ENCODE data around the gene HYAL4.
"Not testable (repeated sequence)": the region's sequence is repeated elsewhere in the genome, so short reads cannot be mapped to it uniquely, and the experiment has no call there.

Gene HYAL4

DNA sequence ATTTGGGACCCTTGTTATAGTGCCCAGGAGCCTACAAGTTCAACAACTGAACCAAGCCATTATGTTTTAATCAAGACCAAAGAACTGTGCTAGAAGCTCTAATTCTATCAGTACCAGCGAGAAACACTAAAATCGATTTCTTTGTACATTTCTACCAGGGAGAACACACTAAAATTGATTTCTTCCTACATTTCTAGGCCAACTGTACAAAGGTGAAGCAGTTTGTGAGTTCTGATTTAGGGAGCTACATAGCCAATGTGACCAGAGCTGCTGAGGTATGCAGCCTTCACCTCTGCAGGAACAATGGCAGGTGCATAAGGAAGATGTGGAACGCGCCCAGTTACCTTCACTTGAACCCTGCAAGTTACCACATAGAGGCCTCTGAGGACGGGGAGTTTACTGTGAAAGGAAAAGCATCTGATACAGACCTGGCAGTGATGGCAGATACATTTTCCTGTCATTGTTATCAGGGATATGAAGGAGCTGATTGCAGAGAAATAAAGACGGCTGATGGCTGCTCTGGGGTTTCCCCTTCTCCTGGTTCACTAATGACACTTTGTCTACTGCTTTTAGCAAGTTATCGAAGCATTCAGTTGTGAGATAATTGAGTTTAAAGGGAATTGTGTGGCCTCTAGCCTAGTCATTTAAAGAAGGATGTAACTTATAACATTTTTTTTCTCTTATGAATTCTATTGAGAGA lies 31.7 kb downstream of the HYAL4 start:
- H3K4me3 ChIP-seq (ENCODE audit: low read depth, low read length), result no peak overlapping the region
- TF ChIP-seq, protein P1, sequence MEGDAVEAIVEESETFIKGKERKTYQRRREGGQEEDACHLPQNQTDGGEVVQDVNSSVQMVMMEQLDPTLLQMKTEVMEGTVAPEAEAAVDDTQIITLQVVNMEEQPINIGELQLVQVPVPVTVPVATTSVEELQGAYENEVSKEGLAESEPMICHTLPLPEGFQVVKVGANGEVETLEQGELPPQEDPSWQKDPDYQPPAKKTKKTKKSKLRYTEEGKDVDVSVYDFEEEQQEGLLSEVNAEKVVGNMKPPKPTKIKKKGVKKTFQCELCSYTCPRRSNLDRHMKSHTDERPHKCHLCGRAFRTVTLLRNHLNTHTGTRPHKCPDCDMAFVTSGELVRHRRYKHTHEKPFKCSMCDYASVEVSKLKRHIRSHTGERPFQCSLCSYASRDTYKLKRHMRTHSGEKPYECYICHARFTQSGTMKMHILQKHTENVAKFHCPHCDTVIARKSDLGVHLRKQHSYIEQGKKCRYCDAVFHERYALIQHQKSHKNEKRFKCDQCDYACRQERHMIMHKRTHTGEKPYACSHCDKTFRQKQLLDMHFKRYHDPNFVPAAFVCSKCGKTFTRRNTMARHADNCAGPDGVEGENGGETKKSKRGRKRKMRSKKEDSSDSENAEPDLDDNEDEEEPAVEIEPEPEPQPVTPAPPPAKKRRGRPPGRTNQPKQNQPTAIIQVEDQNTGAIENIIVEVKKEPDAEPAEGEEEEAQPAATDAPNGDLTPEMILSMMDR (IDR thresholded peaks at IDR 0.05; ENCODE audit: low read depth, low read length), result no peak

DNA sequence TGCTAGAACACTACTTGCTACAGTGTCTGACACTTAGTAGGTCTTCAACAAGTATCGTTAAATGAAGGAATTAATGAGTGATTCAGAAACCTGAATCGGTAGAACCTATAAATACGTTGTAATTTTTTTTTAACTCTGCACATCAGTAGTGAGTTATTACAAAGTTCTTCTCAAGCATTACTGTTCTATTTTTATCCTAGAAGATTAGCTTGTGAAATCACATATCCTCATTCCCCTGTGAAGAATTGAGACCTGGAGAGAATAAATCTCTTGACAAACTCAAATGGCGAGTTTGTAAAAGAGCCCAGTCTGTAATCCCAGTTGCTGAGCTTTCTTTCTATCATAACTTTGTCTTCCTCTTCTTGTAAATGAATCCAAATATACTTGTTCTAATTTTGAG lies 34.7 kb downstream of the HYAL4 start:
- no peak overlapping the region for H3K4me3 ChIP-seq (ENCODE audit: low read depth, low read length)

DNA sequence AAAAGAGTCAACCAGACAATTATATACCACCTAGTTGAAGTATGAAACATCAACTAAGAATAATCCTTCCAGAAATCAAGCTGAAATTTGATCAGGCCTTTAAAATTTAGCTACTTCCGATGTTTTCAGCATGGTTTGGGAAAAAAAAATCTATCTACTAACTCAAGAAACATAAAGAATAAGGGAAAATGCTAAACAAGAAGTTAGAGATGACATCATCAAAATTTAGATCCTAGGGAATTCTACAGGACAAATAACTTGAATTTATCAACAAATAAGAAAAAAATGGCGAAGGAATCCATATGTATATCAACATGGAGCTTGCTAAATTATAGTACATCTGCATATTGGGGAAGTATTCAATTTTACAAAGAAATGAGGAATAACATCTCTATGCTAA lies 36.3 kb downstream of the HYAL4 start:
- no peak overlapping the region for H3K4me3 ChIP-seq (ENCODE audit: low read depth, low read length)
- TF ChIP-seq, protein P1 (IDR thresholded peaks at IDR 0.05; ENCODE audit: low read depth, low read length), result no peak

More for the DNA sequence above, 34.7 kb downstream of the HYAL4 start:
- TF ChIP-seq, protein P1 (IDR thresholded peaks at IDR 0.05; ENCODE audit: low read depth, low read length), result no peak

DNA sequence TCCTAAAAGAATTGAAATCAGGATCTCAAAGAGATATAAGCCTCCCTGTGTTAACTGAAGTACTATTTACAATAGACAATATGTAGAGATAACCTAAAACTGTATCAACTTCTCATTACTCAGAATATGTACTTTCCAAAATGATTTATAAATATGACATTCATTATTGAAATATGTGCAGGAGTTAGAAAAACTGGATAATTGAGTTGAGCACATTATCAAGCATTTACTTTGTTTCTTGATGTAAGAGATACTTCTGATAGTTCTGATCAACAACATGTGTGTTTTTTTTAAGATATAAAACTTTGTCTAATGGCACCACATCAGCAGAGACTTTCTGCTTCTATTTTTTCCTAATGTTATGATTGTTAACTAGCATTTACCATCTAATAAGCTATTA lies 38.2 kb downstream of the HYAL4 start:
- no peak overlapping the region for H3K4me3 ChIP-seq (ENCODE audit: low read depth, low read length)
- TF ChIP-seq, protein P1 (IDR thresholded peaks at IDR 0.05; ENCODE audit: low read depth, low read length), result no peak

DNA sequence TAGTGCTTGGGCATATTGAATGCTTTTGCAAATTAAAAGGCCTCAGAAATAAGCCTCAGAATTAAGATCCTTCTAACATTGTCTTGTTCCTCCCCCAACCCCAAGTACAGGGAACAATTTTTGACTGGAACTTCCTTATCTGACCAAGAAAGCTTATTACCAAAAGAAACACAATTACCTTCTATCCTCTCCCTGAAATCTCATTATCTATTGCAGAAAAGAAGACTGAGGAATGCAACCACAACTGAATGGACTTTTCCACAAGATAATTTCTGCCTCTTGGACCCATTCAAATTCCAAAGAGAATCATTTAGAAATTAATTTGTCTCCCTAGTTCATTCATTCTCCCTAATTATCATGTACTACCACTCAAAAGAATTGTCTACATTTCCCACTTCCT lies 43.2 kb downstream of the HYAL4 start:
- no peak overlapping the region for H3K4me3 ChIP-seq (ENCODE audit: low read depth, low read length)
- TF ChIP-seq, protein P1 (IDR thresholded peaks at IDR 0.05; ENCODE audit: low read depth, low read length), result no peak

DNA sequence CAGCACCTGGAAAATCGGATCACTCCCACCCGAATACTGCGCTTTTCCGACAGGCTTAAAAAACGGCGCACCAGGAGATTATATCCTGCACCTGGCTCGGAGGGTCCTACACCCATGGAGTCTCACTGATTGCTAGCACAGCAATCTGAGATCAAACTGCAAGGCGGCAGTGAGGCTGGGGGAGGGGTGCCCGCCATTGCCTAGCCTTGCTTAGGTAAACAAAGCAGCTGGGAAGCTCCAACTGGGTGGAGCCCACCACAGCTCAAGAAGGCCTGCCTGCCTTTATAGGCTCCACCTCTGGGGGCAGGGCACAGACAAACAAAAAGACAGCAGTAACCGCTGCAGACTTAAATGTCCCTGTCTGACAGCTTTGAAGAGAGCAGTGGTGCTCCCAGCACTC lies 49.8 kb downstream of the HYAL4 start:
- not testable (repeated sequence) for H3K4me3 ChIP-seq (ENCODE audit: low read depth, low read length)

DNA sequence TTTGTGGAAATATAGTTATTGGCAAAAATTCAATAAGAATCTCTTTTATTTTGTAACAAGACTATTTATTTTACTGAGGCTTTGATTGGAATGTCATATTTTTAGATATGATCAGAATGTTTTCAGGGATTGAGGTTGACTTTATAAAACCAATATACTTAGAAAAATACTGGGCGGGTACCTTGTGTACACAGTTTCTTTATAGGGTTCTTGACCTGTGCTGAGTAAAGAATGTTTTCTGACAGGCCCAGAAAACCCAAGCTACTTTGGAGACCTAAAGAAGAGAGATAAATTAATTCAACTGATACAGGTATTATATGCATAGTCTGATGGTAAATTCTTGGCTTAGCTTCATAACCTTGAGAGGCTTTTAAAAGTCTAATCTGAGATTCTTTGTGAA lies 56.1 kb downstream of the HYAL4 start:
- no peak overlapping the region for H3K4me3 ChIP-seq (ENCODE audit: low read depth, low read length)
- TF ChIP-seq, protein P1 (IDR thresholded peaks at IDR 0.05; ENCODE audit: low read depth, low read length), result no peak

DNA sequence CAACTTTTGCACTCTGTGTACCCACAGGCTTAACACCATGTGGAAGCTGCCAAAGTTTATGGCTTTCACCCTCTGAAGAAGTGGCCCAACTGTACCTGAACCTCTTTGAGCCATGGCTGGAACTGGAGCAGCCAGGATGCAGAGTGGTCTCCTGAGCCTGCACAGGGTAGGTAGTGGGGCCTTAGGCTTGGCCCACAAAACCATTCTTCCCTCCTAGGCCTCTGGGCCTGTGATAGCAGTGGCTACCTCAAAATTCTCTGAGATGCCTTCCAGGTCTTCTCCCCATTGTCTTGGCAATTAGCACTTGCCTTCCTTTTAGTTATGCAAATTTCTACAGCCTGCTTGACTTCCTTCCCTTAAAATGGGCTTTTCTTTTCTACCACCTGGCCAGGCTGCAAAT lies 60.7 kb downstream of the HYAL4 start:
- TF ChIP-seq, protein P1 (IDR thresholded peaks at IDR 0.05; ENCODE audit: low read depth, low read length), result no peak
- H3K4me3 ChIP-seq (ENCODE audit: low read depth, low read length), result no peak overlapping the region

Data from WI38 (cell line).